ENCODE measurements around the gene PPP1R12B.

The PPP1R12B gene, protein sequence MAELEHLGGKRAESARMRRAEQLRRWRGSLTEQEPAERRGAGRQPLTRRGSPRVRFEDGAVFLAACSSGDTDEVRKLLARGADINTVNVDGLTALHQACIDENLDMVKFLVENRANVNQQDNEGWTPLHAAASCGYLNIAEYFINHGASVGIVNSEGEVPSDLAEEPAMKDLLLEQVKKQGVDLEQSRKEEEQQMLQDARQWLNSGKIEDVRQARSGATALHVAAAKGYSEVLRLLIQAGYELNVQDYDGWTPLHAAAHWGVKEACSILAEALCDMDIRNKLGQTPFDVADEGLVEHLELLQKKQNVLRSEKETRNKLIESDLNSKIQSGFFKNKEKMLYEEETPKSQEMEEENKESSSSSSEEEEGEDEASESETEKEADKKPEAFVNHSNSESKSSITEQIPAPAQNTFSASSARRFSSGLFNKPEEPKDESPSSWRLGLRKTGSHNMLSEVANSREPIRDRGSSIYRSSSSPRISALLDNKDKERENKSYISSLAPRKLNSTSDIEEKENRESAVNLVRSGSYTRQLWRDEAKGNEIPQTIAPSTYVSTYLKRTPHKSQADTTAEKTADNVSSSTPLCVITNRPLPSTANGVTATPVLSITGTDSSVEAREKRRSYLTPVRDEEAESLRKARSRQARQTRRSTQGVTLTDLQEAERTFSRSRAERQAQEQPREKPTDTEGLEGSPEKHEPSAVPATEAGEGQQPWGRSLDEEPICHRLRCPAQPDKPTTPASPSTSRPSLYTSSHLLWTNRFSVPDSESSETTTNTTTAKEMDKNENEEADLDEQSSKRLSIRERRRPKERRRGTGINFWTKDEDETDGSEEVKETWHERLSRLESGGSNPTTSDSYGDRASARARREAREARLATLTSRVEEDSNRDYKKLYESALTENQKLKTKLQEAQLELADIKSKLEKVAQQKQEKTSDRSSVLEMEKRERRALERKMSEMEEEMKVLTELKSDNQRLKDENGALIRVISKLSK

DNA sequence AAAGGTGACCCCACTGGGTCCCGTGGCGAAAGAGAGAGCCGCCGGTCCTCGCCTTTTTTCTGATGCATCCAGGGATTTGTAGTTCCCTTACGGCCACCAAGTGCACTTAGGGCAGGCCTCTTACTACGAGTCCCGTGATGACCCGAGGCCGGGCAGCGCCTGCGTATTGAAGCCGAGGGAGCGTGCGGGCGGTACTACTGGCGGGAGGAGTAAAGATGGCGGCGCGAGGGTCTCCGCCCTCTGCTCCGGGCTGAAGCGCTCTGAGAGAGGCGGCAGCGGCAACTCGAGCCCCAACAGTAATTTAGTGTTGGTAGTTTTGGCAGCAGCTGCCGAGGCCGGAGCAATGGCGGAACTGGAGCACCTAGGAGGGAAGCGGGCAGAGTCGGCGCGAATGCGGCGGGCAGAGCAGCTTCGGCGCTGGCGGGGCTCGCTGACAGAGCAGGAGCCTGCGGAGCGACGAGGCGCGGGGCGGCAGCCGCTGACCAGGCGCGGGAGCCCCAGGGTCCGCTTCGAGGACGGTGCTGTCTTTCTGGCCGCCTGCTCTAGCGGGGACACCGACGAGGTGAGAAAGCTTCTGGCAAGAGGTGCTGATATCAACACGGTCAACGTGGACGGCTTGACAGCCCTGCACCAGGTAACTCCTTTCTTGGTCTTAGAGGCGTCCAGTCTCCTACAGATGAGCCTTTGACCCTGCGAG lies at the start of gene PPP1R12B:
Gene PPP1R12B (plus strand): TSS at position 191 of the 697 bp plus-strand sequence. CDS start 153 bp downstream, at position 344.
- peak; percentile 99 to 100 for DNase-seq

DNA sequence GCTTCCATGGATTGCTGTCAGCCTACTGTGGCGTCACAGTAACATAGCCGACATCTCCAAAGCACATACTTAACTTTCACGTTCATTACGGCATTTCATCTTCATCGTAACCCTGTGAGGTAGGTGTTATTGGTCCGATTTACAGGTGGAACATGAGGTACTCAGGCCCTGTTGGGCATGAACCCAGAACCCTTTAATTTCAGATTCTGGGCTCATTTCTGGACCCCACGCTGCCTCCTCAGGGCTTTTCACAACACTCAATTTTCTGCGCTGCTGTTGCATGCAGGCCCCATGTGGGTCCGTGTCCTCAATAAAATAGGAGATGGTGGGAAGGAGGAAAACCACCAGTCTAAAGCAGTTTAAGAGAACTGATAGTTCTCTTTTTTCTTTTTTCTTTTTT lies 46.3 kb upstream of the PPP1R12B start:
- DNase-seq = no peak

GRCh38 chr1:202304375-202304774 lies 44.1 kb upstream of the PPP1R12B start:
- DNase-seq = no peak

DNA sequence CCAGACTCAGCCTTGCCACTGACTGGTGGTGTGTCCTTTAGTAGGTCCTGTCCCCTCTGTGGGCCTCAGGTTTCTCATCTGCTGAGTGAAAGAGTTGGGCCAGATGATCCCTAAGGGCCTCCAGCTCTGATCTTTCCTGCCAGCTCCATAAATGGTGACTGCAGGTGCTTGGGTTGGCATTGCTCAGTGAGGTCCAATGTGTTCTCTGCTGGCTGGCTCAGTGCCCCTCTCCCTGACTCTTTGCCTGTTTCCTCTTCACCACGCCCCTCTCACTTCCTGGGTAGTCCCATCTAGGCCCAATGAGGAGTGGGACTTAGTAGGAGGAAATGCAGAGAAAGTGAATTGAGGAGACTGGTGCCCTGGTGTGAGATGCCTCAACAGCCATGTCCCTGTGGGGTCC lies 43.3 kb upstream of the PPP1R12B start:
- DNase-seq = no peak

DNA sequence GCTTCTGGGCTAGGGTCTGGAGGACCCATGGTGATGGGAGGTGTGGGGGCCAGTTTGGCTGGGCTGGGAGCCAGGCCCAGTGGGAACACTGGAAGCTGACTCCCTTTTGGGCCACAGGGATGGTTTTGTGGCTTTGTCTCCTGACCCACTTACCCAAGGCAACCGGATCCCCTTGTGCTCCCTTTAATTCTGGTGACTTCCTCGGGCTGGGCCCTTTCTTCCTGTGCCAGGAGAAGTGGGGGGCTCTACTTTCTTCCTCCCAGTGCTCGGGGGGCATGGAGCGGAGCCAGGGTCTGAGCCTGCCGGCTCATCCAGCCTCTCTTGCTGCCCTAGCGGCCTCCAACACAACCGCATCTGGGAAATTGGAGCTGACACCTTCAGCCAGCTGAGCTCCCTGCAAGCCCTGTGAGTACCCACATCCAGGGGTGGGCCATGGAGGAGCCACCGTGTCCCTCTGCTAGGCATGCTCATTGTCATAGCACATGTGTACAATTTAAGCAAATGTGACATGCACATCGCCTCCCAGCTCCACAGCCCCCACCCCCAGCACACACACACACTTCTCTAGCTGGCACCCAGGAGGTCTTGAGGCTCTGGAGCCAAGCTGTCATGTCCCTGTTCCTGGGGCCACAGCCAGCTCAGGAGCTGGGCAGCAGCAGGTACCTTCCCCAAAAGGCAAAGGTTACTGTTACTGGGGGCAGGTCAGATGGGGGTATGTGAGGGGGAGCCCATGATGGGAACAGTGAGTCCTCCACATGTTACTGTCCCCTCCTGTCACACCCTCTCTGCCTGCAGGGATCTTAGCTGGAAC lies 41.8 kb upstream of the PPP1R12B start:
- no peak for DNase-seq

GRCh38 chr1:202310071-202310725 lies 38.3 kb upstream of the PPP1R12B start:
- no peak for DNase-seq

- DNase-seq = no peak
Measured at GRCh38 chr1:202310746-202311145, 37.8 kb upstream of the PPP1R12B start.

GRCh38 chr1:202311875-202312635 lies 36.4 kb upstream of the PPP1R12B start:
- no peak for DNase-seq

GRCh38 chr1:202315576-202316168 lies 32.8 kb upstream of the PPP1R12B start:
- peak; percentile 92 to 96 for DNase-seq

DNA sequence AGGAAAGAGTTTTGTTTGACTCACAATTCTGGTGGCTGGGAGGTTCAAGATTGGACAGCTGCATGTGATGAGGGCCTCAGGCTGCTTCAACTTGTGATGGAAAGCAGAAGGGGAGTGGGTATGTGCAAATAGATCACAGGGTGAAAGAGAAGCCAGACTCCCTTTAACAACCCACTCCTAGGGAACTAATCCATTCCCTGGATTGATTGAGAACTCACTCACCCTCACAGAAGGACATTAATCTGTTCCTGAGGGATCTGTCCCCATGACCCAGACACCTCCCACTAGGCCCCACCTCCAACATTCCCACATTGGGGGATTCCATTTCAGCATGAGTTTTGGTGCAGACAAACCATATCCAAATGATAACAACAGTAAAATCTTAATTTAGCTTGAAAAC lies 32.3 kb upstream of the PPP1R12B start:
- DNase-seq = no peak

GRCh38 chr1:202317941-202318925 lies 30.3 kb upstream of the PPP1R12B start:
- DNase-seq = no peak

GRCh38 chr1:202319381-202320080 lies 29.0 kb upstream of the PPP1R12B start:
- no peak for DNase-seq

GRCh38 chr1:202320081-202320405 lies 28.5 kb upstream of the PPP1R12B start:
- DNase-seq = no peak

GRCh38 chr1:202323731-202324130 lies 24.8 kb upstream of the PPP1R12B start:
- no peak for DNase-seq

- no peak for DNase-seq
Measured at GRCh38 chr1:202324646-202325045, 23.9 kb upstream of the PPP1R12B start.

- DNase-seq = no peak
Measured at GRCh38 chr1:202329891-202330290, 18.6 kb upstream of the PPP1R12B start.

DNA sequence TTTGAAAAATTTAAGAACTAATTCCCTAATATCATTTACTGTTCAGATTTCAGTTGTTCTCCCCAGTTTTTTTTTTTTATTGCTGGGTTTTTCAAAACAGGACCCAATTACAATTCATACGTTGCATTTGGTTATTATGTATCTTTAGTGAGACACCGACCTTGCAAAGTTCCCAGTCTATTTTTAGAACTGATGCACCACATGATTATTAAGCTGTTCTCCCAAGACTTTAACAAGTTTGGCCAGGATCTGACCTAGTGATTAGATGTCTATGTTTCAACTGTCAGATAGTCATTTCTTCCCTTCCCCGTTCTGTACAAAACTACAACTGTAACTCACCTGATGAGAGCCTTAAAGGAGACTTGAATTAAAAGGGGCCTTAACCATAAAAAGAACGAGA lies 14.6 kb upstream of the PPP1R12B start:
- DNase-seq = no peak

GRCh38 chr1:202343652-202344349 lies 4.7 kb upstream of the PPP1R12B start:
- DNase-seq = peak in 1 of 2 experiments; percentile 75
